RCC 7860 (cell line): ENCODE measurements around the gene CDK5.

Source experiments
- DNase-seq: peaks from one replicate; pipeline ENCODE4 v3.0.0-alpha.2; 2015; ENCODE audit warnings: low spot score
- FAIRE-seq: peaks from 2 replicates; lab custom pipeline; 2012; peaks lifted over from hg19 to GRCh38; lab: Jason Lieb, UNC

Gene CDK5

DNA sequence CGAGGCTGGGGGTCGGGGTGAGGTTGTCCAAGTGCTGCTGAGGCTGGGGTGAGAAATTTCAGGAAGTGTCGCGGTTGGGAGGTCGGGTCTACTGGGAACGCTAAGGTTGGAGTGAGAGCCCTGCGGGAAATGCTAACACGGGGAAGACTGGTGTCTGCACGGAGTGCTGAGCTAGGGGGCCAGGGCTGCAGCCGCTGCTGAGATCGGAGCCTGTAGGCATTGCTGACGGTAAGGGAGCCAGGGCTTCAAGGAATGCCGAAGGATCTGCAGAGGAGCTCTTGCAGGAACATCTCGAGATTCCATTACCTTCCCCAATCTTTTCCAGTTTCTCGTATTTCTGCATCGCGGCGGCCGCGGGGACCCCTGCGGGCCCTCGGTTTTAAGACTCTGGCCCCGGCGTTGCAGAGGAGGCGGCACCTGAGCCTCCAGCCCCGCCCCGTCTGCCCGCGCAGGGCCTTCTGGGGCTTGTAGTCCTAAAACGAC is at the start of gene CDK5:
TSS of gene CDK5 (minus strand) at position 392 of the 483 bp plus-strand sequence. CDS start at position 343, 49 bp downstream.
- FAIRE-seq (no peak), DNase-seq (no peak)

DNA sequence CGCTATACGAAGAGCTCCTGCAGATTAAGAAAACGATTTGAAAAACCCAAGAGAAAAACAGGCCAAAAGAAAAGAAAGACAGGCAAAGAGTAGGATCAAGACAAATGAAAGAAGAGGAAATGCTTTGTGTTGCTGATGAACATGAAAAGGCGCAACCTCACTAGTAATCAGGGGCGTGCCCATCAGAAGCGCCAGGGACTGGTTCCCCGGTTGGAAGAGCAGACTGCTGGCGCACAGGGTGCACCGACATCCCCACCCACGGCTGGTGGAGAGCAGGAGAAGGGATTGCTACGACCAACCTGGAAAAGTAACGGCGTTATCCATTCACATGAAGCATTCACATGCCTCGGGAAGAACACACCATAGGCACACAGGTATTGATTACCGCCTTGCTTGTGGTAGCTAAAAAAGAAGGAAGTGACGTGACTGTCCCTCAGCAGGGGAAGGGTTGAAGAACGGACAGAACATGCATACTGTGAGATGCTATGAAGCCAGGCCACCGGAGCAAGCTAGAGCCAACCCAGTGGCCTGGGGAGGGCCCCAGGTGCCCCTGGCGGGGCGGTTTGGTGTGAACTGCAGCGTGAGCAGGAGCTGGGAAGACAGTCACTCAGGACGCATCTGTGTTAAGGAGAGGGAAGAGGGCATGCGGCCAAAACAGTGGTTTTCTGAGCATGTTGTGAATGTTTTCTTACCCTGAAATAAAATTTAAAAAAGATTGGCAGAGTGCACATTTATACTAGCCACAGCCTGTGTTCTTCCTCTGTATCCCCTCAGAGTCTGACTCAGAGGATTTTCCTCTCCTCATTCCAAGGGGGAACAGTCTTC is 46.9 kb upstream of the CDK5 start:
- no peak for DNase-seq
- FAIRE-seq = no peak

DNA sequence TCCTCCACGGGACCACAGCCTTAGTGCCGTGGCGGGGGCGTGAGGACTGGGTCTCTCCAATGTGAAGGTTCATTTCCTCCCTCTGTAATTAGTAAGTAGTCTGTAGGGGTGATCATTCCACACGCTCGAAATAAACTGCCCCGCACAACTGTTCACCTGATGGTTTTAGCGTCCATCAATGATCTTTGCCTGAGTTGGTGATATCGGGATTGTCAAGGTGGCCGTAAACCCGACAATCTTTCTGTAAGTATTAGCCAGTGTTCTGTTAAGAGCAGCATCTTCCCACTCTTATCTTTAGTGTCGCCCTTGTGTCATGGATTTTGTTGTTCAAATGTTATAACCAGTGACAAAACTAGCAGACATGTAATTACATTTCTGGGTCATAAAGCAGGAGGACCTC is 46.3 kb upstream of the CDK5 start:
- FAIRE-seq = no peak

DNA sequence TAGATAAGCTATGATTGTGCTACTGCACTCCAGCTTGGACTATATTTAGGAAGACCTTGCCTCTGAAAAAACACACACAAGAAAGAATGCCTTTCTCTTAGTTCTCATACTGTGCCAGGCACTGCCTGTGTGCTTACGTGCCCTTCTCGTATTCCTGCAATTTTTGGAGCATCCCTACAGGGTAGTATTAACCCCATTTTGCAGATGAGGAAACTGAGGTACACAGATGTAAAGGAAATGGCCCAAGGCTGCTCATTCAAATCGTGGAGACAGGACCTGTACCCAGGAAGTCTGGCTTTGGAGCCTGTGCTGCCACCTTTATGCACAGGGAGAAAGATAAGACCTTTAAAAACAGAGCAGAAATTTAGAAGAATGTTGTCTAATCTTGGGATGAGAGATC is 45.3 kb upstream of the CDK5 start:
- DNase-seq = no peak
- FAIRE-seq = no peak

More for the DNA sequence above, 46.3 kb upstream of the CDK5 start:
- no peak for DNase-seq

DNA sequence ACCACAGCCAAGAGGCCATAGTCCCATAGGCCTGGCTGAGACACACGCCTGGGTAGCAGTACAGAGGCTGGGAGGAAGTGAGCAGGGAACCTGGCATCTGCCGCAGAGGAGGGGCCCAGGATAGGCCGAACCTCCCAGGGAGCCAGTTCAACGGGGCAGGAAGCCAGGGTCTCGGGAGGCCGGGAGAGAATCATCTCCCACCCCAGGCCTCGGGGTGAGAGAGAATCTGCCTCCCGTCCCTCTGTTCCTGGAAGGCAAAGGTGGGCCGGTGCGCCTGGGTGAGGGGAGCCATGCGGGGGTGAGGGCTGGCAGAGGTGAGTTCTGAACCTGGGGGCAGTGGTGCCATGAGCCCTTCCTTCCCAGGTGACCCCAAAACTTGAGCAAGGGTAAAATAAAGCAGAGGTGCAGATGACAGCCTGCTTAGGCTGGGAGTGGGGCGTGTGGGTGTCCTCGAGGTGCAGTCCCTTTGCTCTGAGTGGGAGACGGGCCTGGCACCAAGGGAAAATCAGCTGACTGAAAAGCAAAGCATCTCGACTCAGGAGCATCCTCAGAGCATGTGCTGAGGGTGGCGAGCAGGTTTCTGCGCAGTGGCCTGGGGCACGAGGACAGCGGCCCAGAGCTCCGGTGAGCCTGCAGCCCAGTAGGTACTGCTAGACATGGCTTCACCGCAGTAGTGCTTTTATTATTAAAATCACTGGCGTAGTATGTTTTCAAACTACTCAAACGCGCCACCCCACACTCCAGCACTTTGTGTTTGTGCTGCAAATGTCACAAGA is 44.1 kb upstream of the CDK5 start:
- DNase-seq (no peak), FAIRE-seq (no peak)

DNA sequence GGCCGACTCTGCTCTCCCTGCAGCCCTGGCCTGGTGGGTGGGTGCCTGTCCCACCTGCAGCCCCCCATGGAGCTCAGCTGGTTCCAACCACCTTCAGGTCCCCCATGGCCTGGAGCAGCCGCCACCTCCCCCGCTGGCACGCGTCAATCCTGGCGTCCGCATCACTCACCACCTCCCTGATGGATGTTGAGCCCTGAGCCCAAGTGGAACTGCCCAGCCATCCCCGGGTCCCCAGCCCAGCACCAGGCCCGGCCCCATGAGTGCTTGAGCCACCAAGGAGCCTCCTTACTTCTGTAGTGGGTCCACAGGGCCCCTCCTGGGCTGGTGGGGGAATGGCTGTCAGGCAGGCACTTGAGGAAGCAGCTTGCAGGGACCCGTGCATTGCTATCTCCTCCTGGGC is 43.2 kb upstream of the CDK5 start:
- no peak for FAIRE-seq
- DNase-seq = no peak

DNA sequence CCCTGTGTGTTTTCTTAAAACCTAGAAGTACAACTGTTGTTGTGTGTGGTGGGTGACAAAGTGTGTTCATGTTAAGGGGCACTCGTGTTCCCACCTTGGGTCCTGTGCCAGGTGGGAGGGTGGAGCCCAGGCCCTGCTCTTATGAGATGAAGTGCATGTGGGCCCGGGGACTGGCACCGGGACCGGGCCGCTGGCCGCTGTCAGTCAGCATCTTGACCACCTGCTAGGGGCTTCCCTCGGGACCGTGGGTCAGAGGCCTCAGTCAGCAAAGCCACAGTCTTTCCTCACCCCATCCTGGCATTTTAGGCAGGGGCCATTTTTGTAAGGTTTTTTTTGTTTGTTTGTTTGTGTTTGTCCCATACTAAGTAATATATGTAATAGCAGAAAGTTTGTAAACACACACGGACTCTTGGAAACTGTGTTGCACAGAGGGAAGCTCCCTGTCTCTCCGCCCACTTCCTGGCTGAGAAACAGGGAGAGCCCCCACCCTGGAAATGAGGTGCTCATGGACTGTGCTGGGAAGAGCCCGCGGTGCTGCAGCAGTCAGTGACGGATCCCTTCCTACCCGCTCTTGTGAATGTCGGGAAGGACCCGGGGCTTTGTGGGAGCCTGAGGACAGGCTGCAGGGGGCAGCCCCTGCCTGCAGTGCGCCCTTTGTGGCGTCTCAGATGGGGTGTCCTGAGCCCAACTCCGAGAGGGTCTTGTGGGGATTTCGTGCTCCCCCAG is 42.0 kb upstream of the CDK5 start:
- DNase-seq (no peak), FAIRE-seq (no peak)

DNA sequence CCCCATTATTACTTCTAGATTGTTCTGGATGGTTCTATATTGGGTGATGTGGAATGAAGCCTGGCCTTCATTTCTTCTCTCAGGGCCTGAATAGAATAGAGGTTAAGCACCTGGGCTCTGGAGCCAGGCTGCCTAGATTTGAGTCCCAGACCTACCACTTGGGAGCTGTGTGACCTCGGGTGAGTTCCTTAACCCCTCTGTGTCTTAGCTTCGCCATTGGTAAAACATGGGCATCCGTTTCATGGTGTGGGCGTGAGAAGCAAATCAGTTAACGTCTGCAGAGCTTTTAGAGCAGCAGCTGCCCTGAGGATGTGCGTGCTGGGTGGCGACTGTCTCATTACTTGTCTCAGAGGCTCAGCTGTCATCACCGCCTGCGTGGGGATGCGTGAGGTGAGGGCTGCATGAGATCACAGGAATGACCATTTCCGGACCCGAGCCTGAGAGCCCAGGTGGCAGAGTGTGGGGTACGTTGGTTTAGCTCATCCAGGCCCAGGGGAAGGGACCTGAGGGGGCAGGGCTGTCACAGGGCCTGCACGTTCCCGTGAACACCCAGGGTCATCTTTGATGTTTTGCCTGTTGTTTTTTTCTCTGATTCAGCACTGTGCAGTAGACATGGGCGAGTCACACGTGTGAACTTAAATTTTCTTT is 38.3 kb upstream of the CDK5 start:
- FAIRE-seq (no peak), DNase-seq (peak; percentile 33)

DNA sequence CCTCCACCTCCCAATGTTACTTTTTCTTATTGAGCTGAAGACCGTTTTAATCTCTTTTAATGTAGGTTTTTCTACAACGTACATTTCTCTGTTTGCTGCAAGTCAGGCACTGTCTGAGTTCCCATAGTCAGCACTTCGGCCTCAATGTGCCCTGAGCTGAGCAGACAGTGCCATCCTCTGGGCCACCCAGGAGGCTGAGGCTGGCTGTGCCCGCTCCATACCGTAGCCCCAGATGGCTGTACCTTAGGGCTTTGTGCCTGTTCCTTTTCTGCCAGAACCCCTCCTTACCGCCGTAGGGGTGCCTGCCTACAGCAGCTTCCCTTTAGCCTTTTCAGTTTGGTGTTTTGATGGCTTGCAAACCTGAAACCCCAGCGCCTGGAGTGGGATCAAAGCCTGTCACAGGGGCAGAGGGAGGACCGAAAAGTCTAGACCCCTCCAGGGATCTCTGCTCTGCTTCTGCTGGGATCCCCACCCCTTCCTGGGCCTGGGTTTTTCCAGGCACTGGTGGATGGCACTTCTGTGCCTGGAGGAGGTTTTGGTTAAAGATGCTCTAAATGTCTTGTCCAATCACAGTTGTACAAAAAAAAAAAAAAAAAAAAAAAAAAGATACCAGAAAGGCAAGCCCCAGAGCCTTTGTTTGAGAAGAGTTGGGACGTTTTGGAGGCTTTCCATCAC is 37.6 kb upstream of the CDK5 start:
- DNase-seq = no peak
- no peak for FAIRE-seq

DNA sequence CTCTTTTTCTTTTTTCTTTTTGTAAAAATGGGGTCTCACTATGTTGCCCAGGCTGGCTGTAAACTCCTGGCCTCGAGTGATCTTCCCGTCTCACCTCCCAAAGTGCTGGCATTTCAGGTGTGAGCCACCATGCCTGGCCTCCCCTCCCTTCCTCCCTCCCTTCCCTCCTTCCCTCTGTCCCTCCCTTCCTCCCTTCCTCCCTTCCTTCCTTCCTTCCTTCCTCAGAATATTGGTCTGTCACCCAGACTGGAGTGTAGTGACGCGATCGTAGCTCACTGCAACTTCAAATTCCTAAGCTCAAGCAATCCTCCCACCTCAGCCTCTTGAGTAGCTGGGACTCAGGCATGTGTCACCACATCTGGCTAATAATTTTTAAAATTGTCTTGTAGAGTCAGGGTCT is 37.0 kb upstream of the CDK5 start:
- DNase-seq (peak; percentile 79), FAIRE-seq (peak; percentile 77)

DNA sequence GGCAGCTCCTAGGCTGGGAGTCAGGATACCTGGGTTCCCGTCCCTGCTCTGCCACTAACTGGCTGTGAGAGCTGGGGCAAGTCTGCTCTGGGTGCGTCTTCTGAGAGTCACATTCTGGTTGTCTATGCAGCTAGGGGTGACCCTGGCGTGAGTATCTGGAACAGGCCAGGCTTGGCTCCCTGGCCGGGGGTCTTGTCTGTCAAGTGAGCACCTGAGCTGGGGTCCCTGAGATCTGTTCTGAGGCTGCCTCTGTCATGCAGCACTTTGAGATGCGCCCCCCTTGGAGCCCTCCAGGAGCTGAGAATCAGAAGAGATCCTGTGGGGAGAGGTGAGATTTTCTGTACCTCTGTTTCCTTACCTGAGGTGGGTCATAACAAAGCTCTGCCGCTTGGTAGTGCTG is 36.1 kb upstream of the CDK5 start:
- DNase-seq (no peak), FAIRE-seq (no peak)

DNA sequence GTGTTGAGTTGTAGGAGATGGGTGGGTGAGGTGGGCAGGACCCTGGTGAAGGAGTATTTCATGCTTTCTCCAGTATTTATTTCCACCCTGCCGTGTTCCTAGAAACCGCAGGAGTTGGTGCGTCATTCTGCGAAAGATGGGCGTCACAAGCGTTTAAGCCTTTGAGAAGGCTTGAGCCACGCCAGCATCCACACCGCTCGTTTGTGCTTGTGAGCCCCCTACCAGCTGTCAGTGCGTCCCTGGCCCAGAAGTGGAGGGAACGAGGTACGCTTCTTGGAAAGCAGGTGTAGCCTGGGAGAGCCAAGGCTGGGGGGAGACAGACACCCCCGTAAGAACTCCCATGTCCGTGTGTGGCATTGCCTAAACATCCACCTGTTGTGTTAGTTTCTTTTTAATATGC is 34.3 kb upstream of the CDK5 start:
- FAIRE-seq = no peak
- no peak for DNase-seq

DNA sequence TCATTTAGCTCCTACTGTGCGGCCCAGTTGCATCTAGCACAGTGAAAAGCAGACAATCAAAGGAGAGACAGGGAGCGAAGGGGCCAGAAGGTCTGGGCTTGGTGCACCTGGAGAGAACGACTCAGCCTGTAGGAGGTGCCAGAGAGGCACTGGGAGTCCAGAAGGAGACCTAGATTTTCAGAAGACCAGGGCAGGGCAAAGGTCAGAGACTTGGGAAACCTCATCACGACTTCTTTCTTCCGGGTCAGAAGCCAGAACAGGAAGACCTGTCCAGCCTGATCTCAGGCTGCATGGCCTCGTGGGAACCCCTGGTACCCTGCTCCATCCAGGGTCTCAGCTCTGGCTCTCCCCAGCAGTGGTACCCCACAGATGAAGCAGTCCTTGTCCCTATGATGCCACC is 33.7 kb upstream of the CDK5 start:
- DNase-seq = no peak
- no peak for FAIRE-seq

DNA sequence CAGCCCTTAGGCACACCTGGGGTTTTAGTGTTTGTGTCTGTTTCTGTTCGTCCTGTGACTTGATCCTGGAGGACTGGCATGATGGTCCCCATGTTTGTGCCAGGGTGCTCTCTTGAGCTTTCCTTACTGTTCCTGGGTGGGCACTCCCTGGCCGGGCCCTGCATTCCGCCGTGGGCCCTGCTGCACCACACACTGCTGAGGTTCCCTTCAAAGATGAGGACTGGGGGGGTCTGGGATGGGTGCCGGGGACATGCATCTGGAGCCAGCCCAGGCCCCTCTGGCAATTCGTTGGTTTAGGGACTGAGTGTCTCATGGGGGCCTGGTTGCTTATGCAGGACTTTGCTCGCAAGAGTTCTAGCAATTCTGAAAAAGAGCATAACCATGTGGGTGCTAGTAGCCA is 33.3 kb upstream of the CDK5 start:
- DNase-seq = no peak
- FAIRE-seq = no peak

DNA sequence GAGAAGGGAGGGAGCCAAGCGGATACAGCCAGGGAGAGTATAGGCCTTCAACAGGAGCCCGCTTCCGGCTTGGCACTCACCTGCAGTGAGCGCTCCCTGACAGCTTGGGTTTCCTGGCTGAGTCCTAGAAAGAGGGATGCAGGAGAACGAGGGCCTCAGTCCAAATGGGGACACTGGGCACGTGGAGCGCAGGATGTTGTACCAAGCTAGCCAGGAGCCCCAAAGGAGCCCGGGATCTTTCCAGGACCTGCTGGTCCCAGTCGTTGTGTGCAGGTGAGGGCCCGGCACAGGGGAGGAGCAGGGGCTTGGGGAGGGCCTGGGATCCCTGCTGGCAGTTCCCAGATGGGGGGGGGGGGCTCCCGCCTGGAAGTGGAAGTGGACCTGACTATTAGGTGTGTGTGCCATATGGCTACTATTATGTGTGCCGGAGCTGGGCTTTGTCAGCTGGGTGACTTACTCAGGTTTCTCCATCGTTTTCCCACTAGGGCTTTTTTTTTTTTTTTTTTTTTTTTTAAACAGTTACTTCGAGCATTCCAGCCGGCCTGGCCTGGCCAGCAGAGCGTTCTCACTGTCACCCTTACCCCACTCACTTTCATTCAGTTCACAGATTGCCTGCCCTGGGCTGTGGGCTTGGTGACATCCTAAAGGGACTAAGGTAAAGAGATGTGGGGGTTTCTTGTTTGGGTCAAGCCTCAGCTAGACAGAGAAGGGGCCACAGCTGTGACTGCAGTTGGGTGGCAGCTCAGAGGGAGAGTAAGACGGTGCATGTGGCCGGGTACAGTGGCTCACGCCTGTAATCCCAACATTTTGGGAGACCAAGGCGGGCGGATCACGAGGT is 32.4 kb upstream of the CDK5 start:
- no peak for FAIRE-seq
- DNase-seq = no peak

DNA sequence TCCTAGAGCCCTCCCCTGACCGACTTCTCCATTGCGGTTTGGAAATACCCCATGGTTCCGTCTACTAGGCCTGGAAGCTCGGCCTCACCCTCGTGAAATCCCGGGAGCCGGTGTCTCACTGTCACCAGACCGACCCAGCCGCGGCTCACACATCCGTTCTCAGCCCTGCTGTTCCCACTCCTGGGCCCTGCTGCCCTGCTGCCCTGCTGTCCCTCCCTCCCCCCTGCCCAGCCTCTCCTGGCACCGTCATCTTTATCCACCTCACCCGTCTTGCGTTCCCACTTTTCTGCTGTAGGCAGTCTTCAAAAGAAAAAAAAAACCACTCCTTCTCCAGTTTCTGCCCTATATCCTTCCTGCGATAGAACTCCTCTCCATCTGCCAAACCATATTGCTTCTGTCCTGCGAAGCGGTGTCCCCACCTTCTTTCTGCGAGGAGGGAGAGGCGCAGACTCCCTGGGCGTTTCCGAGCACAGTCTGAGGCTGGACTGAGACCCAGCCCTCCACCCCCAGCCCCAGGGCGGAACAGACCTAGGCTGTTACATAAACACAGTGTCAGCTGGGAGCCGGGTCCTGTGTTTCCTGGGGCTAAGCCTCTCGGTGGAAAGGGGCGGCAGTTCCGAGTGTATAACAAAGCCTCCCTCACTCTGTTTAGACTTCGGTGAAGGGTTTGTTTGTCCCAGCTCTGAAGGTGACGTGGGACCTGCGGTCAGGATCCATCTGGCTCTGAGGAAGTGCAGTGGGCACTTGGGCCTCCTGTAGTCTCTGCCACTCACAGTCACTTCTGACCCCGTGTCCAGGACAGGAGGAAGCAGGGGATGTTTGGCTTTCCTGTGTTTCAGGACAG is 31.4 kb upstream of the CDK5 start:
- no peak for FAIRE-seq

DNA sequence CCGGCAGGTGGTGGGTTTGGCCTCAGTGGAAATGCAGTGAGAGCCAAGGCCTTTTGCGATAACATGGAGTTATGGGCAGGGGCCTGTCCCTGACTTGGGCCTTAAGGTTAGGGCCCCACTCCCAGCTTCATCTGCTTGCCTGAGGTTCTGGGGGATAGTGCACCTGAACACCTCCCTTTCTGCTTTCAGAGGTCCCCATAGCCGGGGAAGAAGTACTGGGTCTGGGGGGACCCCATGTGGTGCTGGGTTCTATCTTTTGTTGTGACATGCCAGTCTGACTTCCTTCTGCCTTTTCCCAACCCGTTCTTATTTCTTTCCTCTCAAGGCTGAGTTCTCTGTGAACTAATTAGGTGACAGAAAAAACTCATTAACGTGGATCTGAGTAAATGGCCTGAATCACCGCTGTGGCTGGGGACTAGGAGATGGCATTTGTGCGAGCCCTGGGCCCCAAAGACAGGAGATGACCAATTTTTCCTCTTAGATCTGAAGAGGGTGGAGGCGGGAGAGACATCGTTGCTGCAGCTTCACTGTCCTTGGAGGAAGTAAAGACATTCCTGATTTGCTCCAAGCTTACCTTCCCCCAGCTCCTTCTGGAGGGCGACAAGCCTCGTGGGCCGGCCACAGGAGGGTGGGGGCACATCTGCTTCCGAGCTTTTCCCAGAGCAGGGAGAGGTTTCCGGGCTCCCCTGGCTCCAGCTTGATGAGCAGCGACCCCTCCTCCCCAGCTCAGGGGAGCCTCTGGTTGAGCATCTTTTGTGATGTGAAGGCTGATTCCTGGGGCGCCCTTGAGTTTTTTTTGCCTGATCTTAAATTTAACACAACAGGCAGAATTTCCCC is 30.5 kb upstream of the CDK5 start:
- peak; percentile 65 for DNase-seq
- FAIRE-seq = no peak

More for the DNA sequence above, 31.4 kb upstream of the CDK5 start:
- peak; percentile 73 for DNase-seq
